ENCODE results near the gene ADAM11. TPM values are rescaled to one million over a fixed set of nuclear protein-coding genes. Genes with fewer than 3 reads are reported as not detected.
"Not testable (repeated sequence)": the region's sequence is repeated elsewhere in the genome, so short reads cannot be mapped to it uniquely, and the experiment has no call there.

Gene ADAM11
- total and polyA plus RNA-seq, 2 of the 8 experiments (the other 6 are each of a cell fraction or from before 2014, with no cell fraction given), result 2.3 to 2.9 TPM

DNA sequence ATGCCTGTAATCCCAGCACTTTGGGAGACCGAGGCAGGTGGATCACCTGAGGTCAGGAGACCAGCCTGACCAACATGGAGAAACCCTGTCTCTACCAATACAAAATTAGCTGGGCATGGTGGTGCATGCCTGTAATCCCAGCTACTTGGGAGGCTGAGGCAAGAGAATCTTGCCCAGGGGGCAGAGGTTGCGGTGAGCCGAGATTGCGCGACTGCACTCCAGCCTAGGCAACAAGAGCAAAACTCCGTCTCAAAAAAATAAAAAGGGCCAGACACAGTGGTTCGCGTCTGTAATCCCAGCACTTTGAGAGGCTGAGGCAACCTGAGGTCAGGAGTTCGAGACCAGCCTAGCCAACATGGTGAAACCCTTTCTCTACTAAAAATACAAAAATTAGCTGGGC is 66.4 kb downstream of the ADAM11 start:
- not testable (repeated sequence) for H3K14ac ChIP-seq (ENCODE audit: insufficient read length); H3K9me3 ChIP-seq (ENCODE audit: insufficient read depth in 2 of 2, low read depth in 1 of 2, low read length in 1 of 2); H4K91ac ChIP-seq (replicated peaks; ENCODE audit: insufficient read length, low read length); H3K79me1 ChIP-seq (ENCODE audit: low read depth, low read length); H3K4ac ChIP-seq (replicated peaks; ENCODE audit: insufficient read length, low read depth, low read length); H2BK12ac ChIP-seq (ENCODE audit: low read depth, low read length); FAIRE-seq; H3K36me3 ChIP-seq (ENCODE audit: control insufficient read depth in 2 of 4, insufficient read depth in 4 of 4, low read length in 3 of 4); H2BK5ac ChIP-seq (ENCODE audit: low read depth, low read length); H2BK15ac ChIP-seq (ENCODE audit: low read length); DNase-seq (ENCODE audit: low read depth in 1 of 2, low spot score in 2 of 2); H3K56ac ChIP-seq (replicated peaks; ENCODE audit: insufficient read length, low read depth, low read length); H2AK5ac ChIP-seq (ENCODE audit: low read depth, low read length); H3K4me1 ChIP-seq (replicated peaks in 1 of 4; ENCODE audit: control insufficient read depth in 3 of 4, insufficient read depth in 4 of 4, low read length in 3 of 4); H3K4me3 ChIP-seq (ENCODE audit: extremely low read depth in 1 of 4, insufficient read depth in 2 of 4, low read depth in 3 of 4, low read length in 4 of 4); H3K27me3 ChIP-seq (replicated peaks in 1 of 4; ENCODE audit: control insufficient read depth in 3 of 4, extremely low read depth in 1 of 4, insufficient read depth in 3 of 4, low read length in 3 of 4); H3K23me2 ChIP-seq (ENCODE audit: low read depth, low read length); H4K8ac ChIP-seq (ENCODE audit: extremely low read depth, insufficient read depth, low read length); H3K4me2 ChIP-seq (ENCODE audit: insufficient read depth in 1 of 2, low read depth in 2 of 2, low read length in 2 of 2); H2AFZ ChIP-seq (ENCODE audit: low read length); H2BK20ac ChIP-seq (ENCODE audit: low read length); H3K9ac ChIP-seq (replicated peaks in 1 of 4; ENCODE audit: extremely low read depth in 1 of 4, low read depth in 3 of 4, low read length in 3 of 4); H3K23ac ChIP-seq (ENCODE audit: insufficient read length); H2BK120ac ChIP-seq (replicated peaks; ENCODE audit: low read depth, low read length); H4K5ac ChIP-seq (ENCODE audit: insufficient read length, low read depth, low read length); H3K18ac ChIP-seq (ENCODE audit: extremely low read depth, low read length); H3K27ac ChIP-seq (ENCODE audit: low read depth, low read length)
- Histone ChIP-seq H3K79me2 (ENCODE audit: control insufficient read depth in 1 of 2, insufficient read depth in 2 of 2, low read length in 2 of 2) (peaks cover 24 to 93% of the 10 kb centered on the region in 2 experiments), H4K20me1 (replicated peaks in 1 of 2; ENCODE audit: control insufficient read depth in 1 of 2, insufficient read depth in 2 of 2, low read length in 2 of 2) (peaks cover 5 to 14% of the 10 kb centered on the region in 2 experiments)
- POLR2A ChIA-PET (ENCODE audit: partially characterized antibody), result interaction anchor here (0.6 to 1.8 kb wide), 6 partner anchors 12 to 50 kb away, joined by 3 to 7 read pairs (median 4); no protein-coding TSS in a partner anchor
- 95% methylated on average over 9 of the region's 9 CpGs; no CpG with 5 or more reads in 1 of the 2 experiments for WGBS, 2 experiments (ENCODE audit: extremely low coverage in 1 of 2, insufficient coverage in 1 of 2, insufficient read length in 1 of 2, insufficient replicate concordance in 2 of 2, low coverage in 1 of 2, low lambda C conversion rate in 2 of 2, missing lambda C conversion rate in 1 of 2)
- CTCF ChIA-PET (ENCODE audit: partially characterized antibody), result interaction anchor here (0.6 to 1.4 kb wide), 4 partner anchors 39 to 323 kb away, joined by 3 to 5 read pairs (median 3); no protein-coding TSS in a partner anchor

Data from H1 (cell line).